CD14-positive monocyte (primary cell): ENCODE data around the gene OSBPL1A. TPM values are rescaled to one million over a fixed set of nuclear protein-coding genes. Genes with fewer than 3 reads are reported as not detected.
A peak's percentile ranks its signal among the peaks of the same experiment; 100 is the strongest.

Experiments
- DNase-seq, 3 donors: peaks; one replicate each; pipeline ENCODE4 v3.0.0-alpha.2; 2011 to 2022
- H2AFZ ChIP-seq: 2 replicates; pipeline ENCODE4 v1.6.0; 2012; ENCODE audit warnings: mild to moderate bottlenecking, low read depth, low read length, inconsistent platforms; ENCODE audit not compliant: insufficient read depth, poor library complexity, severe bottlenecking
- H3K27ac ChIP-seq, 2 donors: 1 replicate in 1 of 2; 2 replicates in 1 of 2; pipeline ENCODE4 v1.5.1; 2012 to 2013; ENCODE audit warnings: low read length in 2 of 2, control low read depth in 1 of 2, inconsistent platforms in 1 of 2, low read depth in 1 of 2, mild to moderate bottlenecking in 1 of 2
- H3K27me3 ChIP-seq, 2 donors: one replicate each; pipeline versions ENCODE4 v1.6.0 to v1.6.1; 2011 to 2013; ENCODE audit warnings: low read length in 2 of 2; ENCODE audit not compliant: control insufficient read depth in 2 of 2, insufficient read depth in 2 of 2
- H3K36me3 ChIP-seq, 2 donors: replicated peaks in 1 of 2; 1 replicate in 1 of 2; 2 replicates in 1 of 2; pipeline versions ENCODE4 v1.5.1 to v1.6.1; 2012 to 2013; ENCODE audit warnings: low read length in 2 of 2, control low read depth in 1 of 2, inconsistent platforms in 1 of 2, mild to moderate bottlenecking in 1 of 2; ENCODE audit not compliant: insufficient read depth in 2 of 2, control insufficient read depth in 1 of 2
- H3K4me1 ChIP-seq, 2 donors: 1 replicate in 1 of 2; 2 replicates in 1 of 2; pipeline versions ENCODE4 v1.5.1 to v1.6.1; 2012 to 2013; ENCODE audit warnings: low read length in 2 of 2, control low read depth in 1 of 2, inconsistent platforms in 1 of 2, mild to moderate bottlenecking in 1 of 2, moderate library complexity in 1 of 2; ENCODE audit not compliant: insufficient read depth in 2 of 2, control insufficient read depth in 1 of 2
- H3K4me2 ChIP-seq: replicated peaks from 2 replicates; pipeline ENCODE3; 2012; ENCODE audit warnings: low read length, moderate library complexity, mild to moderate bottlenecking; ENCODE audit not compliant: poor library complexity, severe bottlenecking; ENCODE audit errors: extremely low read depth
- H3K4me3 ChIP-seq, 3 experiments: fragments of 200-600 bp in 1 of 3; sonication (generic) in 1 of 3; replicated peaks in 1 of 3; 1 replicate in 2 of 3; 2 replicates in 1 of 3; pipeline ENCODE4 v1.5.1; 2011 to 2013; ENCODE audit warnings: low read length in 3 of 3, mild to moderate bottlenecking in 3 of 3, control low read depth in 2 of 3, low read depth in 2 of 3, inconsistent platforms in 1 of 3, moderate library complexity in 1 of 3
- H3K79me2 ChIP-seq: 2 replicates; pipeline ENCODE4 v1.6.0; 2012; ENCODE audit warnings: mild to moderate bottlenecking, control low read depth, inconsistent platforms, low read length, moderate library complexity; ENCODE audit not compliant: insufficient read depth
- H3K9ac ChIP-seq: 2 replicates; pipeline ENCODE4 v1.6.0; 2017; ENCODE audit warnings: low read length, mild to moderate bottlenecking; ENCODE audit not compliant: insufficient read depth, poor library complexity, severe bottlenecking
- H3K9me3 ChIP-seq, 2 donors: replicated peaks in 1 of 2; 1 replicate in 1 of 2; 2 replicates in 1 of 2; pipeline versions ENCODE4 v1.5.1 to v1.6.1; 2012 to 2013; ENCODE audit warnings: low read length in 2 of 2, control low read depth in 1 of 2; ENCODE audit not compliant: control insufficient read depth in 1 of 2, insufficient read depth in 1 of 2
- H4K20me1 ChIP-seq: 2 replicates; pipeline ENCODE4 v1.6.0; 2012; ENCODE audit warnings: mild to moderate bottlenecking, low read length, control low read depth, moderate library complexity; ENCODE audit not compliant: insufficient read depth
- H3K27ac Mint-ChIP-seq, 7 donors: one replicate each; pipeline ENCODE4 v1.8.0; 2020; ENCODE audit warnings: mild to moderate bottlenecking in 7 of 7, mixed read lengths in 7 of 7, moderate library complexity in 6 of 7, inconsistent platforms in 2 of 7
- H3K27me3 Mint-ChIP-seq, 3 donors: one replicate each; pipeline ENCODE4 v1.8.0; 2021 to 2022; ENCODE audit warnings: low read depth in 3 of 3, mild to moderate bottlenecking in 3 of 3, mixed read lengths in 3 of 3, moderate library complexity in 3 of 3, inconsistent platforms in 1 of 3
- H3K36me3 Mint-ChIP-seq, 2 donors: one replicate each; pipeline ENCODE4 v1.8.0; 2020; ENCODE audit warnings: mixed read lengths in 2 of 2, inconsistent platforms in 1 of 2, mild to moderate bottlenecking in 1 of 2
- H3K4me1 Mint-ChIP-seq: one replicate; pipeline ENCODE4 v1.8.0; 2020; ENCODE audit warnings: mild to moderate bottlenecking, mixed read lengths
- H3K4me3 Mint-ChIP-seq, 2 donors: one replicate each; pipeline ENCODE4 v1.8.0; 2020; ENCODE audit warnings: mild to moderate bottlenecking in 2 of 2, mixed read lengths in 2 of 2, moderate library complexity in 1 of 2
- H3K9me3 Mint-ChIP-seq, 7 donors: one replicate each; pipeline ENCODE4 v1.8.0; 2020 to 2022; ENCODE audit warnings: mixed read lengths in 7 of 7, mild to moderate bottlenecking in 6 of 7, moderate library complexity in 6 of 7, inconsistent platforms in 2 of 7
- WGBS: methylation state at CpG from one replicate; pipeline ENCODE4 v1.1.5; 2013; ENCODE audit warnings: missing lambda C conversion rate; ENCODE audit not compliant: insufficient coverage; 5-methylcytosine and 5-hydroxymethylcytosine counted together
- intact Hi-C, 2 donors: fragments of 100-400 bp; cut with micrococcal nuclease; formaldehyde crosslinking; loops; one replicate each; pipeline versions ENCODE4 v1.15.0 to v1.15.1; 2023
- polyA plus RNA-seq, 3 donors: library from polyadenylated mRNA; depleted of rRNA in 1 of 3; unstranded in 2 of 3; stranded (reverse) in 1 of 3; fragments of 300-500 nt in 2 of 3; fragments of >200 nt in 1 of 3; fragmentation: Illumina TruSeq in 2 of 3; gene quantifications; 1 replicate in 2 of 3; 2 replicates in 1 of 3; pipeline ENCODE4 v1.2.3, GENCODE V29; 2012 to 2021
- TF ChIP-seq, protein P1 (sequence below): fragments of 200-600 bp; IDR thresholded peaks from one replicate; pipeline ENCODE4 v1.8.0; 2022; ENCODE audit warnings: antibody characterized with exemption, mild to moderate bottlenecking

The OSBPL1A gene
- polyA plus RNA-seq, 3 donors = 6.3 to 9.1 (median 7.1) TPM

DNA sequence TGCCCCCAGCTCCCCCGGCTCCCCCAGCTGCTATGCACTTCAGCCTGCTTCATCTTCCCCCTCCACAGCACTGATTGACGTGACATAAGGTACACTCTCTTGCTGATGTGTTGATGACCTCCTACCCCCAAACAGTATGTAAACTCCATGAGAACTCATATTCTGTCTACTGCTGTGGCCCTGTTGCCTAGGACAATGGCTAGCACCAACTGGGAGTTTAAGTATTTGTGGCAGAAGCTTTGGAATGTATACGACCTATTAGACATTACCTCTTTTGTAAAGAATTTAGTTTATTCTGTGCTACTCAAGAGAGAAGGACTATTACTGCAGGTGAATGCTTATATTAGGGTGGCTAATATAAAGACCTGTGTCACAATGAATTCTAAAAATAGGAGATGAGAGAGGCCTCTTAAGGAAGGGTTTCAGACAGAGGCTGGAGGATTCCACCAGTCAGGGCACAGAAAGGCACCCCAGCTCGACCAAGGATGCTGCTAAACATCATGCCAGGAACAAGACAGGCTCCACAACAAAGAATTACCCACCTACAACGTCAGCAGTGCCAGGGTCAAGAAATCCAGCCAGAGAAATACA is 198.2 kb downstream of the OSBPL1A start:
- Histone ChIP-seq H3K9ac (no peak overlapping the region), H4K20me1 (no peaks in the 10 kb centered on the region), H3K27ac (no peak overlapping the region), H3K36me3 (peaks cover 0 to 10% of the 10 kb centered on the region in 2 donors), H3K79me2 (no peaks in the 10 kb centered on the region), H2AFZ (no peak overlapping the region), H3K9me3 (no peaks in the 10 kb centered on the region), H3K4me3 (no peak overlapping the region), H3K4me2 (no peak overlapping the region), H3K27me3 (no peaks in the 10 kb centered on the region), H3K4me1 (no peaks in the 10 kb centered on the region)
- H3K4me3 Mint-ChIP-seq = no peak overlapping the region
- H3K27ac Mint-ChIP-seq = peak overlapping the region in 1 of 7 donors; percentile 38
- peaks cover 16 to 28% of the 10 kb centered on the region in 2 donors for H3K36me3 Mint-ChIP-seq
- H3K27me3 Mint-ChIP-seq = no peaks in the 10 kb centered on the region
- H3K9me3 Mint-ChIP-seq = no peaks in the 10 kb centered on the region
- WGBS = no CpG with 5 or more reads among the region's 5 CpGs
- no peak for DNase-seq
- intact Hi-C loops = no loop called here
- peaks cover 3% of the 10 kb centered on the region for H3K4me1 Mint-ChIP-seq
- TF ChIP-seq, protein P1, sequence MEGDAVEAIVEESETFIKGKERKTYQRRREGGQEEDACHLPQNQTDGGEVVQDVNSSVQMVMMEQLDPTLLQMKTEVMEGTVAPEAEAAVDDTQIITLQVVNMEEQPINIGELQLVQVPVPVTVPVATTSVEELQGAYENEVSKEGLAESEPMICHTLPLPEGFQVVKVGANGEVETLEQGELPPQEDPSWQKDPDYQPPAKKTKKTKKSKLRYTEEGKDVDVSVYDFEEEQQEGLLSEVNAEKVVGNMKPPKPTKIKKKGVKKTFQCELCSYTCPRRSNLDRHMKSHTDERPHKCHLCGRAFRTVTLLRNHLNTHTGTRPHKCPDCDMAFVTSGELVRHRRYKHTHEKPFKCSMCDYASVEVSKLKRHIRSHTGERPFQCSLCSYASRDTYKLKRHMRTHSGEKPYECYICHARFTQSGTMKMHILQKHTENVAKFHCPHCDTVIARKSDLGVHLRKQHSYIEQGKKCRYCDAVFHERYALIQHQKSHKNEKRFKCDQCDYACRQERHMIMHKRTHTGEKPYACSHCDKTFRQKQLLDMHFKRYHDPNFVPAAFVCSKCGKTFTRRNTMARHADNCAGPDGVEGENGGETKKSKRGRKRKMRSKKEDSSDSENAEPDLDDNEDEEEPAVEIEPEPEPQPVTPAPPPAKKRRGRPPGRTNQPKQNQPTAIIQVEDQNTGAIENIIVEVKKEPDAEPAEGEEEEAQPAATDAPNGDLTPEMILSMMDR = no peak

DNA sequence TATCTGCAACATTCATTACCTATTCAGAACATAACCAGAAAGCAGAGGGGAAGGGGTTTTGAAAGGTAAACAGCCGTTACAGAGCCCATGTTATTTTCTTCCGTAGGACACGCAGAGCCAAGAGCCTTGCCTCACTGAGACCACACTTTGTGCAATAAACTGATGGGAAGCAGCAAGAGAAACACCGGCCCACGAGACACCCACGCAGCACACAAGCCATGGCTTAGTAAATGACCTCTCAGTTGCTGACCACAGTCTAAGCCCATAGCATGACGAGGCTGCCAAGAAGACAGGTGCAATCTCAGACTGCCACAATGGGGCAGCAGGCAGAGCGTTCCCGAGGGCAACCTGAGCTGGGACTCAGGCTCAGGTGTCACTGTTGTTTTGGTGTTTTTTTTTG is 199.2 kb downstream of the OSBPL1A start:
- Histone ChIP-seq H3K36me3 (peaks cover 0 to 10% of the 10 kb centered on the region in 2 donors), H3K27ac (no peak overlapping the region), H3K9me3 (no peaks in the 10 kb centered on the region), H3K4me1 (no peaks in the 10 kb centered on the region), H3K4me2 (no peak overlapping the region), H3K9ac (no peak overlapping the region), H2AFZ (no peak overlapping the region), H3K4me3 (no peak overlapping the region), H4K20me1 (no peaks in the 10 kb centered on the region), H3K27me3 (no peaks in the 10 kb centered on the region), H3K79me2 (no peaks in the 10 kb centered on the region)
- WGBS = 75% methylated on average over 8 of the region's 9 CpGs
- peaks cover 3% of the 10 kb centered on the region for H3K4me1 Mint-ChIP-seq
- H3K36me3 Mint-ChIP-seq = peaks cover 17 to 28% of the 10 kb centered on the region in 2 donors
- intact Hi-C loops = no loop called here
- no peak for DNase-seq
- TF ChIP-seq, protein P1 = no peak
- H3K4me3 Mint-ChIP-seq = no peak overlapping the region
- no peaks in the 10 kb centered on the region for H3K27me3 Mint-ChIP-seq
- no peaks in the 10 kb centered on the region for H3K9me3 Mint-ChIP-seq
- no peak overlapping the region for H3K27ac Mint-ChIP-seq
